PC-3 (cell line): ENCODE data around the gene SLC18A2.

Source experiments
- EZH2 ChIP-seq: fragments of 300-600 bp; sonication (generic); IDR thresholded peaks from one replicate; pipeline ENCODE4 v1.6.1; 2017; ENCODE audit warnings: antibody characterized with exemption, mild to moderate bottlenecking, low read length; ENCODE audit not compliant: unreplicated experiment
- EZH2phosphoT487 ChIP-seq: fragments of 300-600 bp; sonication (generic); IDR thresholded peaks from 2 replicates; pipeline ENCODE4 v1.6.1; 2018; ENCODE audit warnings: mild to moderate bottlenecking, antibody characterized with exemption, low read length, borderline replicate concordance
- TF ChIP-seq, protein P1 (sequence below): fragments of 300-600 bp; sonication (generic); conservative IDR thresholded peaks from 2 replicates; pipeline ENCODE4 v1.5.1; 2017; ENCODE audit warnings: antibody characterized with exemption, low read depth, mild to moderate bottlenecking, low read length

DNA sequence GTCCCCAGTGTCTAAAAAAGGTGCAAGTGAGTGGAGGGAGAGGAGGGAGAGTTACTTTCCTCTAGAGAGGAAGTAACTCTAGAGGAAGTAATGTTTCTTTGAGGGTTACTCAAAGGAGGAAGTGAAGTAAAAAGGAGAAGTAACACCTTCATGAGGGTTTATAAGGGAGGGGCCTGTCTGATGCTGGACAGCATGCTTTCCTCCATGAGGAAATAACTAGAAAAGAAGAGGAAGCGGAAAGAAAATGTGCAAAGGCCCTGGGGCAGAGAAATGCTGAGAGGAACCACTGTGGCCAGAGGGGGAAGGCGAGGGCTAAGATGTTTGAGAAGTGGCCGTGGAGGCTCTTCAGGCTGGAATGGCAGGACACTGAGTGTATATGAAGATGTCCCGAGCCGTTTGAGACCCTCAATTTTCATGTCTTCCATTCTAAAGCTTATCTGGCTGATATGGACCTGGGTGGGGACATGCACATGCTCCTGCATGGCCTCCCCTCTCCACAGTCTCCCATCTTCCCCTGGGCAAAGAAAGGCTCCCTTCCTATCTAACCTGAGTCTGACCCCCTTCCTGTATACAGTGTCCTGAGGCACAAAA lies 3.4 kb upstream of the SLC18A2 start:
- TF ChIP-seq, protein P1, sequence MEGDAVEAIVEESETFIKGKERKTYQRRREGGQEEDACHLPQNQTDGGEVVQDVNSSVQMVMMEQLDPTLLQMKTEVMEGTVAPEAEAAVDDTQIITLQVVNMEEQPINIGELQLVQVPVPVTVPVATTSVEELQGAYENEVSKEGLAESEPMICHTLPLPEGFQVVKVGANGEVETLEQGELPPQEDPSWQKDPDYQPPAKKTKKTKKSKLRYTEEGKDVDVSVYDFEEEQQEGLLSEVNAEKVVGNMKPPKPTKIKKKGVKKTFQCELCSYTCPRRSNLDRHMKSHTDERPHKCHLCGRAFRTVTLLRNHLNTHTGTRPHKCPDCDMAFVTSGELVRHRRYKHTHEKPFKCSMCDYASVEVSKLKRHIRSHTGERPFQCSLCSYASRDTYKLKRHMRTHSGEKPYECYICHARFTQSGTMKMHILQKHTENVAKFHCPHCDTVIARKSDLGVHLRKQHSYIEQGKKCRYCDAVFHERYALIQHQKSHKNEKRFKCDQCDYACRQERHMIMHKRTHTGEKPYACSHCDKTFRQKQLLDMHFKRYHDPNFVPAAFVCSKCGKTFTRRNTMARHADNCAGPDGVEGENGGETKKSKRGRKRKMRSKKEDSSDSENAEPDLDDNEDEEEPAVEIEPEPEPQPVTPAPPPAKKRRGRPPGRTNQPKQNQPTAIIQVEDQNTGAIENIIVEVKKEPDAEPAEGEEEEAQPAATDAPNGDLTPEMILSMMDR = no peak
- no peak for TF ChIP-seq EZH2
- no peak for TF ChIP-seq EZH2phosphoT487
